ENCODE data around the gene DSN1. TPM values are rescaled to one million over a fixed set of nuclear protein-coding genes. Genes with fewer than 3 reads are reported as not detected.

The DSN1 gene
- total RNA-seq, 1 experiment from 2014 or later: 42.5 TPM

GRCh38 chr20:36744243-36744642 is 29.3 kb downstream of the DSN1 start:
- no peak for TF ChIP-seq CTCF (IDR thresholded peaks at IDR 0.05; ENCODE audit: unreplicated experiment)
- intact Hi-C loops (cut with micrococcal nuclease; ENCODE audit: unreplicated experiment): no loop called here
- no TSS peak for BruUV-seq (replicated peaks)
- Mint-ChIP-seq H3K27me3 (ENCODE audit: unreplicated experiment) (no peaks in the 10 kb centered on the region), H3K4me1 (ENCODE audit: low read depth, unreplicated experiment) (peaks cover 11% of the 10 kb centered on the region), H3K27ac (ENCODE audit: unreplicated experiment) (no peak overlapping the region), H3K4me3 (ENCODE audit: low read depth, unreplicated experiment) (peak overlapping the region; percentile 87), H3K9me3 (ENCODE audit: low read depth, unreplicated experiment) (no peaks in the 10 kb centered on the region), H3K36me3 (ENCODE audit: insufficient read depth, unreplicated experiment) (peaks cover 14% of the 10 kb centered on the region)
- DNase-seq: no peak
- CTCF ChIA-PET: interaction anchor here (0.6 to 1.2 kb wide), 4 partner anchors 10 to 451 kb away, joined by 3 to 5 read pairs (median 4); partner anchors contain the start of gene DSN1

GRCh38 chr20:36742558-36742957 is 31.0 kb downstream of the DSN1 start:
- no TSS peak for BruUV-seq (replicated peaks)
- no peaks in the 10 kb centered on the region for H3K9me3 Mint-ChIP-seq (ENCODE audit: low read depth, unreplicated experiment)
- TF ChIP-seq CTCF (IDR thresholded peaks at IDR 0.05; ENCODE audit: unreplicated experiment): no peak
- intact Hi-C loops (cut with micrococcal nuclease; ENCODE audit: unreplicated experiment): no loop called here
- no peaks in the 10 kb centered on the region for H3K27me3 Mint-ChIP-seq (ENCODE audit: unreplicated experiment)
- H3K36me3 Mint-ChIP-seq (ENCODE audit: insufficient read depth, unreplicated experiment): peaks cover 14% of the 10 kb centered on the region
- no peak overlapping the region for H3K4me3 Mint-ChIP-seq (ENCODE audit: low read depth, unreplicated experiment)
- no peak overlapping the region for H3K27ac Mint-ChIP-seq (ENCODE audit: unreplicated experiment)
- CTCF ChIA-PET: interaction anchor here (0.5 kb wide), 1 partner anchor 750 kb away, joined by 6 read pairs; no protein-coding TSS in a partner anchor
- H3K4me1 Mint-ChIP-seq (ENCODE audit: low read depth, unreplicated experiment): peaks cover 11% of the 10 kb centered on the region
- no peak for DNase-seq

GRCh38 chr20:36741072-36741471 is 32.5 kb downstream of the DSN1 start:
- TF ChIP-seq CTCF (IDR thresholded peaks at IDR 0.05; ENCODE audit: unreplicated experiment): no peak
- intact Hi-C loops (cut with micrococcal nuclease; ENCODE audit: unreplicated experiment): no loop called here
- DNase-seq: no peak
- BruUV-seq (replicated peaks): no TSS peak
- Mint-ChIP-seq H3K4me3 (ENCODE audit: low read depth, unreplicated experiment) (no peak overlapping the region), H3K27me3 (ENCODE audit: unreplicated experiment) (no peaks in the 10 kb centered on the region), H3K27ac (ENCODE audit: unreplicated experiment) (no peak overlapping the region), H3K36me3 (ENCODE audit: insufficient read depth, unreplicated experiment) (peaks cover 9% of the 10 kb centered on the region), H3K4me1 (ENCODE audit: low read depth, unreplicated experiment) (peaks cover 11% of the 10 kb centered on the region), H3K9me3 (ENCODE audit: low read depth, unreplicated experiment) (no peaks in the 10 kb centered on the region)
- CTCF ChIA-PET: interaction anchor here (0.6 kb wide), 1 partner anchor 28 kb away, joined by 3 read pairs; no protein-coding TSS in a partner anchor

- no peak for DNase-seq
- H3K4me3 Mint-ChIP-seq (ENCODE audit: low read depth, unreplicated experiment): no peak overlapping the region
- no peaks in the 10 kb centered on the region for H3K36me3 Mint-ChIP-seq (ENCODE audit: insufficient read depth, unreplicated experiment)
- CTCF ChIA-PET: interaction anchor here (0.9 to 1.3 kb wide), 2 partner anchors 8 to 18 kb away, joined by 3 read pairs; no protein-coding TSS in a partner anchor
- intact Hi-C loops (cut with micrococcal nuclease; ENCODE audit: unreplicated experiment): no loop called here
- no peak overlapping the region for H3K27ac Mint-ChIP-seq (ENCODE audit: unreplicated experiment)
- H3K4me1 Mint-ChIP-seq (ENCODE audit: low read depth, unreplicated experiment): peaks cover 9% of the 10 kb centered on the region
- no peaks in the 10 kb centered on the region for H3K9me3 Mint-ChIP-seq (ENCODE audit: low read depth, unreplicated experiment)
- no peaks in the 10 kb centered on the region for H3K27me3 Mint-ChIP-seq (ENCODE audit: unreplicated experiment)
- no peak for TF ChIP-seq CTCF (IDR thresholded peaks at IDR 0.05; ENCODE audit: unreplicated experiment)
- no TSS peak for BruUV-seq (replicated peaks)
Observed at GRCh38 chr20:36737183-36737499, 36.4 kb downstream of the DSN1 start.

Data from Calu3 (cell line).